ENCODE data around the gene RDH8. TPM values are rescaled to one million over a fixed set of nuclear protein-coding genes. Genes with fewer than 3 reads are reported as not detected.

Gene RDH8
- total RNA-seq, 1 experiment from 2014 or later = not detected

GRCh38 chr19:10018263-10018662 lies 5.0 kb downstream of the RDH8 start:
- Histone ChIP-seq H3K4me1 (no peaks in the 10 kb centered on the region), H3K9me3 (no peaks in the 10 kb centered on the region), H3K36me3 (ENCODE audit: control insufficient read depth, insufficient read depth, low read length) (no peaks in the 10 kb centered on the region), H3K4me3 (ENCODE audit: low read depth, low read length) (no peak overlapping the region), H3K27me3 (replicated peaks; ENCODE audit: control insufficient read depth, insufficient read depth, low read length) (no peaks in the 10 kb centered on the region; the same call in 1 of the 2 replicates)
- intact Hi-C loops (cut with micrococcal nuclease; ENCODE audit: unreplicated experiment) = no loop called here
- Mint-ChIP-seq H3K9me3 (ENCODE audit: unreplicated experiment) (no peaks in the 10 kb centered on the region), H3K27me3 (ENCODE audit: insufficient read depth, unreplicated experiment) (peaks cover 9% of the 10 kb centered on the region), H3K4me3 (ENCODE audit: unreplicated experiment) (no peak overlapping the region), H3K36me3 (ENCODE audit: insufficient read depth, unreplicated experiment) (no peaks in the 10 kb centered on the region), H3K27ac (ENCODE audit: unreplicated experiment) (no peak overlapping the region), H3K4me1 (ENCODE audit: low read depth, unreplicated experiment) (no peaks in the 10 kb centered on the region)
- DNase-seq = no peak
- POLR2A ChIA-PET = no interaction called here
- CTCF ChIA-PET = no interaction called here
- BruUV-seq (replicated peaks) = no TSS peak
- no peak for TF ChIP-seq CTCF (IDR thresholded peaks at IDR 0.05; ENCODE audit: insufficient read depth in 1 of 2, low read depth in 1 of 2, low read length in 1 of 2, severe bottlenecking in 1 of 2, unreplicated experiment in 1 of 2)

- ChIA-PET CTCF (no interaction called here), POLR2A (no interaction called here)
- no peak for DNase-seq
These were observed 5.5 kb downstream of the RDH8 start for GRCh38 chr19:10018786-10019185.

GRCh38 chr19:10019246-10019645 lies 6.0 kb downstream of the RDH8 start:
- POLR2A ChIA-PET = no interaction called here

More at GRCh38 chr19:10018786-10019185, 5.5 kb downstream of the RDH8 start:
- H3K4me1 Mint-ChIP-seq (ENCODE audit: low read depth, unreplicated experiment) = no peaks in the 10 kb centered on the region
- no peak for TF ChIP-seq CTCF (IDR thresholded peaks at IDR 0.05; ENCODE audit: insufficient read depth in 1 of 2, low read depth in 1 of 2, low read length in 1 of 2, severe bottlenecking in 1 of 2, unreplicated experiment in 1 of 2)
- no peak overlapping the region for H3K4me3 Mint-ChIP-seq (ENCODE audit: unreplicated experiment)
- peaks cover 7% of the 10 kb centered on the region for H3K27me3 Mint-ChIP-seq (ENCODE audit: insufficient read depth, unreplicated experiment)
- intact Hi-C loops (cut with micrococcal nuclease; ENCODE audit: unreplicated experiment) = no loop called here
- Histone ChIP-seq H3K4me3 (ENCODE audit: low read depth, low read length) (no peak overlapping the region), H3K9me3 (no peaks in the 10 kb centered on the region), H3K4me1 (no peaks in the 10 kb centered on the region), H3K27me3 (replicated peaks; ENCODE audit: control insufficient read depth, insufficient read depth, low read length) (no peaks in the 10 kb centered on the region), H3K36me3 (ENCODE audit: control insufficient read depth, insufficient read depth, low read length) (no peaks in the 10 kb centered on the region)
- no TSS peak for BruUV-seq (replicated peaks)
- no peaks in the 10 kb centered on the region for H3K36me3 Mint-ChIP-seq (ENCODE audit: insufficient read depth, unreplicated experiment)
- no peak overlapping the region for H3K27ac Mint-ChIP-seq (ENCODE audit: unreplicated experiment)
- no peaks in the 10 kb centered on the region for H3K9me3 Mint-ChIP-seq (ENCODE audit: unreplicated experiment)

More at GRCh38 chr19:10019246-10019645, 6.0 kb downstream of the RDH8 start:
- intact Hi-C loops (cut with micrococcal nuclease; ENCODE audit: unreplicated experiment) = no loop called here
- BruUV-seq (replicated peaks) = no TSS peak
- Mint-ChIP-seq H3K4me1 (ENCODE audit: low read depth, unreplicated experiment) (no peaks in the 10 kb centered on the region), H3K36me3 (ENCODE audit: insufficient read depth, unreplicated experiment) (no peaks in the 10 kb centered on the region), H3K9me3 (ENCODE audit: unreplicated experiment) (no peaks in the 10 kb centered on the region), H3K27ac (ENCODE audit: unreplicated experiment) (no peak overlapping the region), H3K27me3 (ENCODE audit: insufficient read depth, unreplicated experiment) (peaks cover 7% of the 10 kb centered on the region), H3K4me3 (ENCODE audit: unreplicated experiment) (no peak overlapping the region)
- TF ChIP-seq CTCF (IDR thresholded peaks at IDR 0.05; ENCODE audit: insufficient read depth in 1 of 2, low read depth in 1 of 2, low read length in 1 of 2, severe bottlenecking in 1 of 2, unreplicated experiment in 1 of 2) = no peak
- no peaks in the 10 kb centered on the region for H3K36me3 ChIP-seq (ENCODE audit: control insufficient read depth, insufficient read depth, low read length)
- no peak overlapping the region for H3K4me3 ChIP-seq (ENCODE audit: low read depth, low read length)
- no peaks in the 10 kb centered on the region for H3K4me1 ChIP-seq
- no peaks in the 10 kb centered on the region for H3K9me3 ChIP-seq
- CTCF ChIA-PET = no interaction called here
- no peaks in the 10 kb centered on the region for H3K27me3 ChIP-seq (replicated peaks; ENCODE audit: control insufficient read depth, insufficient read depth, low read length)
- no peak for DNase-seq
